VCaP (cell line): Measurements from ENCODE around the gene PPCDC.

Experiments
- H3K27ac ChIP-seq: fragments of 450-650 bp; 2 replicates; pipeline ENCODE4 v1.5.1; 2017
- CTCF ChIP-seq: fragments of 450-650 bp; conservative IDR thresholded peaks from 2 replicates; pipeline ENCODE4 v1.5.1; 2017; ENCODE audit warnings: mild to moderate bottlenecking, moderate library complexity

The PPCDC gene

GRCh38 chr15:75032395-75032794, 9.0 kb downstream of the PPCDC start:
- H3K27ac ChIP-seq, result peak overlapping the region; percentile 5; the same call in 1 of the 2 replicates
- no peak for TF ChIP-seq CTCF

GRCh38 chr15:75033809-75034208, 10.4 kb downstream of the PPCDC start:
- TF ChIP-seq CTCF, result no peak
- H3K27ac ChIP-seq, result no peak overlapping the region; the same call in 1 of the 2 replicates

GRCh38 chr15:75034615-75035014, 11.2 kb downstream of the PPCDC start:
- H3K27ac ChIP-seq, result peak overlapping the region; percentile 59; the same call in 1 of the 2 replicates
- TF ChIP-seq CTCF, result no peak

- peak overlapping the region; percentile 59 for H3K27ac ChIP-seq
- TF ChIP-seq CTCF, result no peak
Measured at GRCh38 chr15:75036212-75036616, 12.8 kb downstream of the PPCDC start.

GRCh38 chr15:75037685-75038084, 14.3 kb downstream of the PPCDC start:
- H3K27ac ChIP-seq, result no peak overlapping the region
- TF ChIP-seq CTCF, result no peak

GRCh38 chr15:75038231-75038630, 14.8 kb downstream of the PPCDC start:
- no peak for TF ChIP-seq CTCF
- no peak overlapping the region for H3K27ac ChIP-seq

GRCh38 chr15:75042730-75043508, 19.5 kb downstream of the PPCDC start:
- peak; percentile 73 for TF ChIP-seq CTCF
- peak overlapping the region; percentile 7; the same call in 1 of the 2 replicates for H3K27ac ChIP-seq
